OCI-LY3 (cell line): ENCODE data around the gene TSNAX.
"Not testable (repeated sequence)": the region's sequence is repeated elsewhere in the genome, so short reads cannot be mapped to it uniquely, and the experiment has no call there.

Experiments
- H2AFZ ChIP-seq: fragments of 200-600, 300-600 bp; shearing (Covaris generic); 2 replicates; pipeline ENCODE4 v1.6.0; 2014; ENCODE audit warnings: antibody characterized with exemption, low read depth, low read length
- H3K27ac ChIP-seq: fragments of 200-600, 300-600 bp; sonication (generic); 2 replicates; pipeline ENCODE4 v1.5.1; 2014; ENCODE audit warnings: mild to moderate bottlenecking, low read length, moderate library complexity, mixed read lengths
- H3K27me3 ChIP-seq: fragments of 200-600, 300-600 bp; sonication (generic); 2 replicates; pipeline ENCODE4 v1.6.1; 2014; ENCODE audit warnings: low read depth, low read length, mixed read lengths
- H3K36me3 ChIP-seq: fragments of 200-600, 300-600 bp; sonication (generic); replicated peaks from 2 replicates; pipeline ENCODE3; 2014; ENCODE audit warnings: low read depth, low read length, mixed read lengths
- H3K4me1 ChIP-seq: fragments of 300-600, 200-600 bp; sonication (generic); 2 replicates; pipeline ENCODE4 v1.6.1; 2014; ENCODE audit warnings: low read length, mixed read lengths
- H3K4me2 ChIP-seq: fragments of 200-600, 300-600 bp; sonication (generic); 2 replicates; pipeline ENCODE4 v1.6.1; 2014; ENCODE audit warnings: low read length, mixed read lengths
- H3K4me3 ChIP-seq: fragments of 300-600, 200-600 bp; sonication (generic); 2 replicates; pipeline ENCODE4 v1.5.1; 2014; ENCODE audit warnings: antibody characterized with exemption, mild to moderate bottlenecking, low read length, moderate library complexity
- H3K79me2 ChIP-seq: fragments of 300-600, 200-600 bp; shearing (Covaris generic); 2 replicates; pipeline ENCODE4 v1.6.1; 2014; ENCODE audit warnings: mild to moderate bottlenecking, low read length, mixed read lengths
- H3K9ac ChIP-seq: fragments of 300-600, 200-600 bp; shearing (Covaris generic); 2 replicates; pipeline ENCODE4 v1.6.0; 2014; ENCODE audit warnings: mild to moderate bottlenecking, low read length, moderate library complexity
- H3K9me3 ChIP-seq: fragments of 200-600, 300-600 bp; shearing (Covaris generic); 2 replicates; pipeline ENCODE4 v1.6.1; 2014; ENCODE audit warnings: low read length, mixed read lengths; ENCODE audit not compliant: insufficient read depth
- H4K20me1 ChIP-seq: fragments of 200-600, 300-600 bp; sonication (generic); 2 replicates; pipeline ENCODE4 v1.6.1; 2016; ENCODE audit warnings: low read length, mixed read lengths; ENCODE audit not compliant: insufficient read depth
- EZH2phosphoT487 ChIP-seq: fragments of 200-600 bp; shearing (Covaris generic); IDR thresholded peaks from 2 replicates; pipeline ENCODE4 v1.6.1; 2018; ENCODE audit warnings: antibody characterized with exemption, mixed run types, low read depth
- TF ChIP-seq, protein P1 (sequence below): fragments of 200-600, 300-600 bp; sonication (generic); IDR thresholded peaks from 2 replicates; pipeline ENCODE4 v1.5.1; 2014; ENCODE audit warnings: antibody characterized with exemption, low read length, low read depth

TSNAX gene

DNA sequence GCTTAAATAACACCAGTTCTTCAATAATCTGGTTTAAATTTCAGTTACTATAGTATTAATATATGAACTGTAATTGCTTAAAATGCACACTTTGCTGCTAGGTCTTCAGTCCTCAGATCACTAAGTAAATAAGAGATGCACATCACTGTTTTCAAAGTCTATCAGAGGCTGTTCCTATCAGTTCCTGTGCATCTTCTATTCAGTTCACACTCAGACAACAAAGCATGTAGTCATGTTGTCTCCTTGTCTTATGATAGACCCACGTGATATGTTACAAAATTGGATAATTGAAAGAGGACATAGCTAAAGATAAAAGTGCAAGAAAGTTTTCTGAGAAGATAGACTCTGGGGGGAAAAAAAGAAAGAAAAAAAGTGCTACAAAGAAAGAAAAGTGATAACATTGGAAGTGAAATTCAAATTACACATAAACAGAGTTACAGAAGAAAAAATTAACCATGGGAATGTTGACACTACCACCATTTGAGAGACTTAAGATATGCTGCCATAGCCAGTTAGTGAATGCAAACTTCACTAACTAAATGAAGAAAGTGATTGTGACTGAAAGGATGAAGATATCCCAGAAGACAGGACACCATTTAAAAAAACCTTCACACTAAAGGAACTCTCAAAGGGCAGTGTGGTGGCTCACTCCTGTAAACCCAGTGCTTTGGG lies 33.9 kb upstream of the TSNAX start:
- H3K27me3 ChIP-seq: no peaks in the 10 kb centered on the region
- H3K27ac ChIP-seq: no peak overlapping the region
- no peak overlapping the region for H2AFZ ChIP-seq
- no peak overlapping the region for H3K9ac ChIP-seq
- H4K20me1 ChIP-seq: no peaks in the 10 kb centered on the region
- H3K4me1 ChIP-seq: peaks cover 7% of the 10 kb centered on the region
- H3K4me3 ChIP-seq: no peak overlapping the region
- no peaks in the 10 kb centered on the region for H3K36me3 ChIP-seq
- H3K79me2 ChIP-seq: no peaks in the 10 kb centered on the region
- peaks cover 26% of the 10 kb centered on the region for H3K9me3 ChIP-seq
- TF ChIP-seq EZH2phosphoT487: no peak
- TF ChIP-seq, protein P1, sequence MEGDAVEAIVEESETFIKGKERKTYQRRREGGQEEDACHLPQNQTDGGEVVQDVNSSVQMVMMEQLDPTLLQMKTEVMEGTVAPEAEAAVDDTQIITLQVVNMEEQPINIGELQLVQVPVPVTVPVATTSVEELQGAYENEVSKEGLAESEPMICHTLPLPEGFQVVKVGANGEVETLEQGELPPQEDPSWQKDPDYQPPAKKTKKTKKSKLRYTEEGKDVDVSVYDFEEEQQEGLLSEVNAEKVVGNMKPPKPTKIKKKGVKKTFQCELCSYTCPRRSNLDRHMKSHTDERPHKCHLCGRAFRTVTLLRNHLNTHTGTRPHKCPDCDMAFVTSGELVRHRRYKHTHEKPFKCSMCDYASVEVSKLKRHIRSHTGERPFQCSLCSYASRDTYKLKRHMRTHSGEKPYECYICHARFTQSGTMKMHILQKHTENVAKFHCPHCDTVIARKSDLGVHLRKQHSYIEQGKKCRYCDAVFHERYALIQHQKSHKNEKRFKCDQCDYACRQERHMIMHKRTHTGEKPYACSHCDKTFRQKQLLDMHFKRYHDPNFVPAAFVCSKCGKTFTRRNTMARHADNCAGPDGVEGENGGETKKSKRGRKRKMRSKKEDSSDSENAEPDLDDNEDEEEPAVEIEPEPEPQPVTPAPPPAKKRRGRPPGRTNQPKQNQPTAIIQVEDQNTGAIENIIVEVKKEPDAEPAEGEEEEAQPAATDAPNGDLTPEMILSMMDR: no peak
- H3K4me2 ChIP-seq: no peak overlapping the region

DNA sequence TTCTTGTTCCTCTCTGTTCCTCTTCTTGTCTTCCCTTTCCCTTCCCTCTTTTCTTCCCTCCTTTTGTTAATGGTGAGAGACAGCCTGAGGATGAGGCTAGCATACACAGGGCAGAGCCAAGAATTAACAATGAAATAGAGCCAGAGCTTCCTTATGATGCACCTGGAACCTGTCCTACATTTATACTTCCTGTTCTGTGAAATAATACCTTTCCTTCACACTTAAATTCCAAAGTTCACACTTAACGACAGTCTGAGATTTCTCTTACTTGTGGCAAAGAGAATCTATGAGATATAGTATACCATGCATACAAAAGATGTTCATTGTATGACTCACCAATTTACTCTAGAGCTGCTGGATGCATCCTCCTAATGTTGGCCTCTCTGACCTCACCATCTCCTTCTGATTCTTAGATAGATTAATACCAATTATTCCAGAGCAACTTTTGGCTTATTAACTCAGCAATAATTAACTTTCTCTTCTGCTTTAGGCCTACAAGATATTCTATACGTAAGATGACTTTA lies 30.8 kb upstream of the TSNAX start:
- H3K27ac ChIP-seq: no peak overlapping the region
- TF ChIP-seq, protein P1: no peak
- TF ChIP-seq EZH2phosphoT487: no peak
- H3K36me3 ChIP-seq: no peaks in the 10 kb centered on the region
- H2AFZ ChIP-seq: no peak overlapping the region
- no peaks in the 10 kb centered on the region for H3K27me3 ChIP-seq
- H3K9ac ChIP-seq: no peak overlapping the region
- no peak overlapping the region for H3K4me2 ChIP-seq
- peaks cover 7% of the 10 kb centered on the region for H3K4me1 ChIP-seq
- no peaks in the 10 kb centered on the region for H3K79me2 ChIP-seq
- no peak overlapping the region for H3K4me3 ChIP-seq
- H3K9me3 ChIP-seq: peaks cover 38% of the 10 kb centered on the region
- H4K20me1 ChIP-seq: no peaks in the 10 kb centered on the region

DNA sequence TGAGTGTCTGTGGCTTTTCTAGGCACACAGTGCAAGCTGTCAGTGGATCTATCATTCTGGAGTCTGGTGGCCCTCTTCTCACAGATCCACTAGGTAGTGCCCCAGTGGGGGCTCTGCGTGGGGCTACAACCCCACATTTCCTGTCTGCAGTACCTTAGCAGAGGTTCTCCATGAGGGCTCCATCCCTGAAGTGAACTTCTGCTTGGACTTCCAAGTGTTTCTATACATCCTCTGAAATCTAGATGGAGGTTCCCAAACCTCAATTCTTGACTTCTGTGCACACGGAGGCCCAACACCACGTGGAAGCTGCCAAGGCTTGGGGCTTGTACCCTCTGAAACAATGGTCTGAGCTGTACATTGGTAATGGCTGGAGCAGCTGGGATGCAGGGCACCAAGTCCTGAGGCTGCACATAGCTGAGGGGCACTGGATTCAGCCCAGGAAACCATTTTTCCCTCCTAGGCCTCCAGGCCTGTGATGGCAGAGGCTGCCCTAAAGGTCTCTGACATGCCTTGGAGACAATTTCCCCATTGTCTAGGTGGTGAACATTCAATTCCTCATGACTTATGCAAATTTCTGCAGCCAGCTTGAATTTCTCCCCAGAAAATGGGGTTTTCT lies 29.2 kb upstream of the TSNAX start:
- Histone ChIP-seq H4K20me1 (no peaks in the 10 kb centered on the region), H3K27ac (no peak overlapping the region), H2AFZ (no peak overlapping the region), H3K27me3 (no peaks in the 10 kb centered on the region), H3K36me3 (no peaks in the 10 kb centered on the region), H3K79me2 (no peaks in the 10 kb centered on the region), H3K9me3 (peaks cover 38% of the 10 kb centered on the region), H3K4me3 (no peak overlapping the region), H3K4me2 (no peak overlapping the region), H3K4me1 (no peaks in the 10 kb centered on the region), H3K9ac (no peak overlapping the region)
- TF ChIP-seq, protein P1: no peak
- TF ChIP-seq EZH2phosphoT487: no peak

DNA sequence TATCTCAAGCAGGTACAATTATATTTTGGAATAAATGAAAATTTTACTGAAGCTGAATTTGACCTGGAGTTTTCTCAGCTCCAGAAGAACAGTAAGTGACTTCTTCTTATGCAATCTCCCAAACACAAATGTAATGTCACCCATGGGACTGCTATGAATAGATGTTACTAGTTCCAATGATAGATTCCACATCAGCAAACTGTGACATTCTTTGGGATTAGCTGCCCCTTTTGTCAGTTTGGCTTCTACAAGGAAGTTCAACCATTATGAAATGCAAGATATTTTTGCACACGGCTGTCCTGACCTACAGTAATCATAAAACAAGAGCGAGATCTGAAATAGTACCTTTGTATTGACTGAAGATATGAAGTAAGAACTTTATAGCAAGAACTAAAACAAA lies 27.8 kb upstream of the TSNAX start:
- no peak overlapping the region for H2AFZ ChIP-seq

DNA sequence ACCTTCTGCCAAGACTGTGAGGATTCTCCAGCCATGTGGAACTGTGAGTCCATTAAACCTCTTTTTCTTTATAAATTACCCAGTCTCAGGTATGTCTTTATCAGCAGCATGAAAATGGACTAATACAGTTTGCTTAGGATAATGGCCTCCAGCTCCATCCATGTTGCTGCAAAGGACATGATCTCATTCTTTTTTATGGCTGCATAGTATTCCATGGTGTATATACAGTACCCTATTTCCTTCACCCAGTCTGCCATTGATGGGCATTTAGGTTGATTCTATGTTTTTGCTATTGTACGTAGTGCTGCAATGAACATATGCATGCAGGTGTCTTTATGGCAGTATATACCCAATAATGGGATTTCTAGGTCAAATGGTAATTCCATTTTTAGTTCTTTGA lies 25.3 kb upstream of the TSNAX start:
- H3K4me3 ChIP-seq, H4K20me1 ChIP-seq, H3K9ac ChIP-seq, H2AFZ ChIP-seq, H3K27ac ChIP-seq, H3K27me3 ChIP-seq, H3K79me2 ChIP-seq, H3K4me2 ChIP-seq, H3K36me3 ChIP-seq: not testable (repeated sequence)
- H3K9me3 ChIP-seq: peaks cover 26% of the 10 kb centered on the region
- H3K4me1 ChIP-seq: peaks cover 15% of the 10 kb centered on the region

More for the DNA sequence above, 27.8 kb upstream of the TSNAX start:
- H3K27me3 ChIP-seq: no peaks in the 10 kb centered on the region
- H3K4me3 ChIP-seq: no peak overlapping the region
- no peaks in the 10 kb centered on the region for H3K36me3 ChIP-seq
- no peaks in the 10 kb centered on the region for H3K4me1 ChIP-seq
- no peak overlapping the region for H3K27ac ChIP-seq
- peaks cover 38% of the 10 kb centered on the region for H3K9me3 ChIP-seq
- H3K9ac ChIP-seq: no peak overlapping the region
- no peaks in the 10 kb centered on the region for H3K79me2 ChIP-seq
- TF ChIP-seq EZH2phosphoT487: no peak
- TF ChIP-seq, protein P1: no peak
- no peak overlapping the region for H3K4me2 ChIP-seq
- no peaks in the 10 kb centered on the region for H4K20me1 ChIP-seq
